K562 (cell line): ENCODE measurements around the gene ADCY4. TPM values are rescaled to one million over a fixed set of nuclear protein-coding genes. Genes with fewer than 3 reads are reported as not detected.

Source experiments
- ATAC-seq: fragments of 200-7000 bp; cut with Tn5 transposase; 3 replicates; pipeline ENCODE4 v1.9.1; 2020; ENCODE audit warnings: moderate library complexity
- BruUV-seq: library from RNA; stranded (reverse); fragments of 400-500 nt; replicated peaks from 2 replicates; lab custom pipeline; 2021; lab: Mats Ljungman, UMichigan
- CTCF ChIA-PET: fragments of 300-600 bp; formaldehyde crosslinking; extraction: SDS; loops from one replicate; lab custom pipeline; 2021; ENCODE audit warnings: low intra/inter-chr PET ratio; lab: Yijun Ruan, JAX
- POLR2A ChIA-PET: fragments of 300-600, 350-650 bp; sonication (Branson Sonifier 250); formaldehyde crosslinking; extraction: SDS; loops from one replicate; lab custom pipeline; 2021; ENCODE audit warnings: antibody characterized with exemption, inconsistent platforms; lab: Yijun Ruan, JAX
- DNase-seq, 4 experiments: peaks; one replicate each; pipeline versions ENCODE4 v3.0.0 to v3.0.0-alpha.2; 2011 to 2018; ENCODE audit warnings: low spot score in 3 of 4, mixed read lengths in 3 of 4; ENCODE audit errors: extremely low read depth in 1 of 4
- FAIRE-seq: peaks from 2 replicates; lab custom pipeline; 2011; peaks lifted over from hg19 to GRCh38; lab: Jason Lieb, UNC
- H2AFZ ChIP-seq: 2 replicates; pipeline ENCODE4 v1.6.0; 2011; ENCODE audit warnings: low read depth, low read length, control low read depth, inconsistent platforms
- H3K27ac ChIP-seq: fragments of 200-600 bp; 3 replicates; pipeline ENCODE4 v1.8.0; 2011; ENCODE audit warnings: low read depth, mild to moderate bottlenecking, control low read depth, inconsistent platforms, low read length, moderate library complexity, mixed read lengths; ENCODE audit errors: extremely low read depth
- H3K27me3 ChIP-seq, 2 experiments: fragments of 300-600 bp in 1 of 2; 2 replicates in 1 of 2; 3 replicates in 1 of 2; pipeline versions ENCODE4 v1.6.0 to v1.8.0; 2011; ENCODE audit warnings: inconsistent platforms in 2 of 2, low read length in 2 of 2, mild to moderate bottlenecking in 1 of 2, mixed read lengths in 1 of 2, moderate library complexity in 1 of 2; ENCODE audit not compliant: control insufficient read depth in 2 of 2, insufficient read depth in 2 of 2
- H3K36me3 ChIP-seq: fragments of 300-600 bp; 3 replicates; pipeline ENCODE4 v1.8.0; 2011; ENCODE audit warnings: mild to moderate bottlenecking, low read length, inconsistent platforms; ENCODE audit not compliant: control insufficient read depth, insufficient read depth
- H3K4me1 ChIP-seq, 2 experiments: fragments of 200-600 bp in 1 of 2; replicated peaks in 1 of 2; 2 replicates in 1 of 2; 3 replicates in 1 of 2; pipeline versions ENCODE4 v1.5.1 to v1.8.0; 2011; ENCODE audit warnings: inconsistent platforms in 2 of 2, low read length in 2 of 2, mild to moderate bottlenecking in 1 of 2, mixed read lengths in 1 of 2, moderate library complexity in 1 of 2; ENCODE audit not compliant: control insufficient read depth in 2 of 2, insufficient read depth in 2 of 2
- H3K4me2 ChIP-seq: 2 replicates; pipeline ENCODE4 v1.6.1; 2011; ENCODE audit warnings: low read length, control low read depth, inconsistent platforms, mixed read lengths; ENCODE audit not compliant: insufficient read depth
- H3K4me3 ChIP-seq: fragments of 200-600 bp; sonication (generic), shearing (Covaris generic); 2 replicates; pipeline ENCODE4 v1.5.1; 2016; ENCODE audit warnings: control low read depth, inconsistent platforms
- H3K79me2 ChIP-seq: fragments of 200-600 bp; 3 replicates; pipeline ENCODE4 v1.8.0; 2011; ENCODE audit warnings: low read length, inconsistent platforms; ENCODE audit not compliant: control insufficient read depth, insufficient read depth
- H3K9ac ChIP-seq, 2 experiments: 2 replicates each; pipeline versions ENCODE4 v1.6.0 to v1.6.1; 2011; ENCODE audit warnings: low read depth in 2 of 2, low read length in 2 of 2, control low read depth in 1 of 2, inconsistent platforms in 1 of 2, mild to moderate bottlenecking in 1 of 2, mixed read lengths in 1 of 2; ENCODE audit not compliant: insufficient read depth in 1 of 2
- H3K9me1 ChIP-seq: one replicate; pipeline ENCODE4 v1.6.0; 2011; ENCODE audit warnings: inconsistent platforms, mild to moderate bottlenecking, low read length, moderate library complexity; ENCODE audit not compliant: control insufficient read depth, insufficient read depth
- H3K9me3 ChIP-seq: replicated peaks from 2 replicates; pipeline ENCODE4 v1.5.1; 2011; ENCODE audit warnings: low read depth, low read length, inconsistent platforms; ENCODE audit not compliant: control insufficient read depth, insufficient read depth
- H4K20me1 ChIP-seq: replicated peaks from 2 replicates; pipeline ENCODE4 v1.6.1; 2011; ENCODE audit warnings: low read length, inconsistent platforms, mixed read lengths; ENCODE audit not compliant: control insufficient read depth, insufficient read depth
- ARID2 ChIP-seq: fragments of 450-650 bp; IDR thresholded peaks from 2 replicates; pipeline ENCODE4 v1.6.1; 2017; ENCODE audit warnings: antibody characterized with exemption, mild to moderate bottlenecking
- CBFA2T2 ChIP-seq: fragments of 450-650 bp; conservative IDR thresholded peaks from 2 replicates; pipeline ENCODE4 v1.6.1; 2017; ENCODE audit warnings: mild to moderate bottlenecking
- CBFB ChIP-seq: sonication (generic); formaldehyde crosslinking; IDR thresholded peaks from 2 replicates; pipeline ENCODE4 v1.4.0; 2020; ENCODE audit warnings: mild to moderate bottlenecking, missing genetic modification reagents
- CC2D1A ChIP-seq: fragments of 450-650 bp; IDR thresholded peaks from 2 replicates; pipeline ENCODE4 v1.6.1; 2017; ENCODE audit warnings: mild to moderate bottlenecking
- FOXK1 ChIP-seq: sonication (generic); formaldehyde crosslinking; IDR thresholded peaks from 2 replicates; pipeline ENCODE4 v1.8.0; 2022; ENCODE audit warnings: missing genetic modification reagents, mild to moderate bottlenecking, borderline replicate concordance
- HNRNPH1 ChIP-seq: fragments of 200-400 bp; formaldehyde crosslinking; optimal IDR thresholded peaks from 2 replicates; pipeline ENCODE3; 2017; ENCODE audit warnings: low read depth, mild to moderate bottlenecking, low read length, moderate library complexity
- NR1H2 ChIP-seq: sonication (generic); formaldehyde crosslinking; IDR thresholded peaks from 2 replicates; pipeline ENCODE4 v1.4.0; 2020; ENCODE audit warnings: mild to moderate bottlenecking, missing genetic modification reagents
- RBM25 ChIP-seq: fragments of 200-400 bp; formaldehyde crosslinking; IDR thresholded peaks from 2 replicates; pipeline ENCODE4 v1.6.1; 2018; ENCODE audit warnings: low read length, low read depth, moderate library complexity; ENCODE audit not compliant: severe bottlenecking
- REST ChIP-seq, 2 experiments: fragments of 450-650 bp; formaldehyde crosslinking in 1 of 2; IDR thresholded peaks; 2 replicates each; pipeline versions ENCODE4 v1.4.0 to v1.6.1; 2014 to 2020; ENCODE audit warnings: mild to moderate bottlenecking in 2 of 2, borderline replicate concordance in 1 of 2, low read depth in 1 of 2
- TEAD4 ChIP-seq, 2 experiments: sonication (generic) in 1 of 2; formaldehyde crosslinking in 1 of 2; IDR thresholded peaks; 2 replicates each; pipeline versions ENCODE4 v1.6.1 to v1.8.0; 2012 to 2022; ENCODE audit warnings: borderline replicate concordance in 1 of 2, inconsistent platforms in 1 of 2, low read length in 1 of 2, mild to moderate bottlenecking in 1 of 2, missing genetic modification reagents in 1 of 2
- WGBS: fragments of 100-300 bp; shearing (Covaris generic); methylation state at CpG from one replicate; pipeline ENCODE4 v1.1.6; 2016; ENCODE audit warnings: low coverage, mixed read lengths; ENCODE audit not compliant: insufficient coverage; ENCODE audit errors: missing lambda C conversion rate; 5-methylcytosine and 5-hydroxymethylcytosine counted together
- in situ Hi-C: fragments of 300-500 bp; cut with MboI; formaldehyde crosslinking; loops from 4 replicates; pipeline ENCODE4 v1.15.0; 2018; ENCODE audit warnings: inconsistent platforms, mixed read lengths
- intact Hi-C: fragments of 100-400 bp; cut with micrococcal nuclease; formaldehyde crosslinking; loops from 2 replicates; pipeline ENCODE4 v1.14.2; 2022
- polyA plus RNA-seq, 8 experiments: library from polyadenylated mRNA; depleted of rRNA in 4 of 8; stranded (reverse) in 5 of 8; unstranded in 3 of 8; fragments of >200 nt; fragmentation: Nextera tagmentation in 2 of 8; fragmentation: Illumina TruSeq in 1 of 8; extraction: Ambion mirVana in 2 of 8; extraction: Trizol in 1 of 8; gene quantifications; 2 replicates each; pipeline versions ENCODE4 v1.2.1 to v1.2.3, GENCODE V29; 2011 to 2014; ENCODE audit warnings: inconsistent platforms in 1 of 8, missing spikeins in 1 of 8
- total RNA-seq, 7 experiments: library from RNA; depleted of rRNA in 6 of 7; stranded (reverse); fragments of >200 nt in 6 of 7; fragmentation: Illumina TruSeq in 2 of 7; extraction: Trizol in 2 of 7; gene quantifications; 2 replicates each; pipeline versions ENCODE4 v1.2.1 to v1.2.3, GENCODE V29; 2011 to 2021; ENCODE audit warnings: low replicate concordance in 1 of 7

The ADCY4 gene
- total and polyA plus RNA-seq, 9 of the 15 experiments (the other 6 are each of a cell fraction or from before 2014, with no cell fraction given) = 0.04 to 0.31 (median 0.15) TPM; not detected in 2

GRCh38 chr14:24296341-24297157 lies 38.3 kb downstream of the ADCY4 start:
- peaks cover 28% of the 10 kb centered on the region for H3K79me2 ChIP-seq
- H3K9me3 ChIP-seq = no peaks in the 10 kb centered on the region
- H3K27me3 ChIP-seq = no peaks in the 10 kb centered on the region
- no peak overlapping the region for H3K4me3 ChIP-seq
- CTCF ChIA-PET = interaction anchor here (0.6 to 3.3 kb wide), 8 partner anchors 18 to 1272 kb away, joined by 3 to 41 read pairs (median 4); partner anchors contain the start of genes MDP1 and TINF2
- H3K9ac ChIP-seq = no peak overlapping the region
- H3K27ac ChIP-seq = peak overlapping the region; percentile 32; the same call in 1 of the 3 replicates
- ATAC-seq = peak; percentile 78
- WGBS = 57% methylated on average over 8 of the region's 12 CpGs
- H3K36me3 ChIP-seq = peaks cover 31% of the 10 kb centered on the region
- H3K4me1 ChIP-seq = peaks cover 12 to 14% of the 10 kb centered on the region in 2 experiments; a peak in 4 of 5 replicates
- intact Hi-C loops (loop anchor here (1.0 kb wide), 3 partner anchors 53 to 238 kb away; partner anchors contain the start of gene MDP1), in situ Hi-C loops (loop anchor here (5.0 to 10.0 kb wide), 2 partner anchors 54 to 282 kb away; partner anchors contain the start of gene TINF2)
- peak; percentile 96 for FAIRE-seq
- POLR2A ChIA-PET = interaction anchor here (0.9 to 3.8 kb wide), 4 partner anchors 54 to 135 kb away, joined by 3 to 18 read pairs (median 7); partner anchors contain the start of genes CHMP4A and TINF2
- H3K9me1 ChIP-seq = peaks cover 3% of the 10 kb centered on the region
- no TSS peak for BruUV-seq
- no peak overlapping the region for H3K4me2 ChIP-seq
- peak; percentile 57 to 80 (median 64) for DNase-seq
- no peaks in the 10 kb centered on the region for H4K20me1 ChIP-seq
- no peak overlapping the region for H2AFZ ChIP-seq
- TF ChIP-seq FOXK1 = no peak
- TF ChIP-seq CC2D1A = 0 out of 2 replicates have a peak, but pooled peaks have one; percentile 54
- no peak for TF ChIP-seq HNRNPH1
- peak; percentile 72 for TF ChIP-seq ARID2
- TF ChIP-seq TEAD4 (IDR thresholded peaks at IDR 0.05; ENCODE audit: low read length) = no peak
- no peak for TF ChIP-seq TEAD4 (CRISPR knock-in tag; IDR thresholded peaks at IDR 0.05; ENCODE audit: borderline replicate concordance)
- 0 out of 2 replicates have a peak, but pooled peaks have one; percentile 13 for TF ChIP-seq CBFB
- TF ChIP-seq CBFA2T2 = no peak
- TF ChIP-seq NR1H2 (CRISPR knock-in tag) = 0 out of 2 replicates have a peak, but pooled peaks have one; percentile 47
- no peak for TF ChIP-seq RBM25
- peak; percentile 83 for TF ChIP-seq REST (IDR thresholded peaks at IDR 0.05; ENCODE audit: borderline replicate concordance)
- no peak for TF ChIP-seq REST (CRISPR knock-in tag; IDR thresholded peaks at IDR 0.05; ENCODE audit: low read depth)
